ENCODE results near the gene MPPED1. TPM values are rescaled to one million over a fixed set of nuclear protein-coding genes. Genes with fewer than 3 reads are reported as not detected.

The MPPED1 gene
- 4.4 TPM for total RNA-seq

GRCh38 chr22:43411869-43412807, at the start of gene MPPED1:
Gene MPPED1 (plus strand): TSS chr22:43412014. CDS start chr22:43424986, 12,972 bp downstream.
- DNase-seq = peak; percentile 10

- DNase-seq = no peak
These were observed 48.3 kb upstream of the MPPED1 start for GRCh38 chr22:43363315-43364168.

GRCh38 chr22:43364169-43364435, 47.7 kb upstream of the MPPED1 start:
- DNase-seq = no peak

GRCh38 chr22:43365715-43366440, 45.9 kb upstream of the MPPED1 start:
- no peak for DNase-seq

- peak; percentile 16 for DNase-seq
These were observed 41.8 kb upstream of the MPPED1 start for GRCh38 chr22:43370036-43370435.

GRCh38 chr22:43375951-43376455, 35.8 kb upstream of the MPPED1 start:
- DNase-seq = no peak

GRCh38 chr22:43376765-43377547, 34.9 kb upstream of the MPPED1 start:
- peak; percentile 62 for DNase-seq

- DNase-seq = peak; percentile 54
These were observed 34.3 kb upstream of the MPPED1 start for GRCh38 chr22:43377548-43377895.

- DNase-seq = peak; percentile 70
These were observed 33.7 kb upstream of the MPPED1 start for GRCh38 chr22:43377896-43378704.

GRCh38 chr22:43381693-43382092, 30.1 kb upstream of the MPPED1 start:
- peak; percentile 55 for DNase-seq

GRCh38 chr22:43384863-43385262, 27.0 kb upstream of the MPPED1 start:
- DNase-seq = no peak

GRCh38 chr22:43385770-43386641, 25.8 kb upstream of the MPPED1 start:
- peak; percentile 93 for DNase-seq

GRCh38 chr22:43387815-43388214, 24.0 kb upstream of the MPPED1 start:
- DNase-seq = no peak

- peak; percentile 85 for DNase-seq
These were observed 23.4 kb upstream of the MPPED1 start for GRCh38 chr22:43388420-43388851.

GRCh38 chr22:43389227-43389836, 22.5 kb upstream of the MPPED1 start:
- no peak for DNase-seq

GRCh38 chr22:43390166-43390565, 21.6 kb upstream of the MPPED1 start:
- no peak for DNase-seq

GRCh38 chr22:43390872-43391271, 20.9 kb upstream of the MPPED1 start:
- DNase-seq = no peak

GRCh38 chr22:43391306-43391705, 20.5 kb upstream of the MPPED1 start:
- no peak for DNase-seq

- DNase-seq = no peak
These were observed 19.3 kb upstream of the MPPED1 start for GRCh38 chr22:43392385-43392989.
